ENCODE data around the gene LSS.

- TF ChIP-seq, protein P1, sequence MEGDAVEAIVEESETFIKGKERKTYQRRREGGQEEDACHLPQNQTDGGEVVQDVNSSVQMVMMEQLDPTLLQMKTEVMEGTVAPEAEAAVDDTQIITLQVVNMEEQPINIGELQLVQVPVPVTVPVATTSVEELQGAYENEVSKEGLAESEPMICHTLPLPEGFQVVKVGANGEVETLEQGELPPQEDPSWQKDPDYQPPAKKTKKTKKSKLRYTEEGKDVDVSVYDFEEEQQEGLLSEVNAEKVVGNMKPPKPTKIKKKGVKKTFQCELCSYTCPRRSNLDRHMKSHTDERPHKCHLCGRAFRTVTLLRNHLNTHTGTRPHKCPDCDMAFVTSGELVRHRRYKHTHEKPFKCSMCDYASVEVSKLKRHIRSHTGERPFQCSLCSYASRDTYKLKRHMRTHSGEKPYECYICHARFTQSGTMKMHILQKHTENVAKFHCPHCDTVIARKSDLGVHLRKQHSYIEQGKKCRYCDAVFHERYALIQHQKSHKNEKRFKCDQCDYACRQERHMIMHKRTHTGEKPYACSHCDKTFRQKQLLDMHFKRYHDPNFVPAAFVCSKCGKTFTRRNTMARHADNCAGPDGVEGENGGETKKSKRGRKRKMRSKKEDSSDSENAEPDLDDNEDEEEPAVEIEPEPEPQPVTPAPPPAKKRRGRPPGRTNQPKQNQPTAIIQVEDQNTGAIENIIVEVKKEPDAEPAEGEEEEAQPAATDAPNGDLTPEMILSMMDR (IDR thresholded peaks at IDR 0.05) = no peak
- no peak for TF ChIP-seq EZH2phosphoT487 (IDR thresholded peaks at IDR 0.05)
These were observed 56.3 kb downstream of the LSS start for GRCh38 chr21:46171996-46172862.

Measured in neural progenitor cell (in vitro differentiated cells).